B cell (primary cell): ENCODE results near the gene CNR2. TPM values are rescaled to one million over a fixed set of nuclear protein-coding genes. Genes with fewer than 3 reads are reported as not detected.

ENCODE experiments used
- ATAC-seq: fragments of 200-7000 bp; cut with Tn5 transposase; one replicate; pipeline ENCODE4 v1.10.0; 2021; ENCODE audit warnings: low read depth, mild to moderate bottlenecking, moderate number of reproducible peaks, moderate library complexity
- CTCF ChIA-PET: fragments of 350-600 bp; sonication (Branson Sonifier 250); formaldehyde crosslinking; loops from one replicate; lab custom pipeline; 2021; ENCODE audit warnings: antibody characterized with exemption, inconsistent platforms; lab: Charles Lee
- POLR2A ChIA-PET: fragments of 350-600 bp; sonication (Branson Sonifier 250); formaldehyde crosslinking; loops from one replicate; lab custom pipeline; 2021; ENCODE audit warnings: antibody characterized with exemption; lab: Charles Lee
- DNase-seq: peaks from one replicate; pipeline ENCODE4 v3.0.0; 2013
- H2AFZ ChIP-seq: 2 replicates; pipeline ENCODE4 v1.6.1; 2012; ENCODE audit warnings: mild to moderate bottlenecking, low read depth, low read length; ENCODE audit not compliant: insufficient read depth, poor library complexity, severe bottlenecking
- H3K27ac ChIP-seq, 2 donors: 1 replicate in 1 of 2; 2 replicates in 1 of 2; pipeline ENCODE4 v1.5.1; 2012 to 2013; ENCODE audit warnings: low read length in 2 of 2, mild to moderate bottlenecking in 2 of 2, moderate library complexity in 1 of 2
- H3K27me3 ChIP-seq, 4 experiments: fragments of 200-600 bp in 1 of 4; sonication (generic) in 1 of 4; replicated peaks in 1 of 4; 1 replicate in 2 of 4; 2 replicates in 2 of 4; pipeline versions ENCODE4 v1.6.1 to v1.7.0; 2013 to 2016; ENCODE audit warnings: low read length in 3 of 4, mild to moderate bottlenecking in 2 of 4, mixed read lengths in 1 of 4, moderate library complexity in 1 of 4; ENCODE audit not compliant: insufficient read depth in 4 of 4, control insufficient read depth in 3 of 4; ENCODE audit errors: control extremely low read depth in 1 of 4
- H3K36me3 ChIP-seq, 2 experiments: replicated peaks in 1 of 2; 1 replicate in 1 of 2; 2 replicates in 1 of 2; pipeline versions ENCODE4 v1.6.1 to v1.7.1; 2013; ENCODE audit warnings: low read length in 1 of 2; ENCODE audit not compliant: insufficient read depth in 2 of 2, control insufficient read depth in 1 of 2; ENCODE audit errors: control extremely low read depth in 1 of 2, extremely low read depth in 1 of 2
- H3K4me1 ChIP-seq, 2 donors: fragments of 200-600 bp in 1 of 2; sonication (generic) in 1 of 2; 1 replicate in 1 of 2; 2 replicates in 1 of 2; pipeline versions ENCODE4 v1.5.1 to v1.6.1; 2013 to 2017; ENCODE audit warnings: low read length in 2 of 2; ENCODE audit not compliant: control insufficient read depth in 2 of 2, insufficient read depth in 2 of 2
- H3K4me2 ChIP-seq: replicated peaks from 2 replicates; pipeline ENCODE3; 2012; ENCODE audit warnings: mild to moderate bottlenecking, low read depth, low read length; ENCODE audit not compliant: poor library complexity, severe bottlenecking
- H3K4me3 ChIP-seq, 5 experiments: fragments of 200-600 bp in 1 of 5; sonication (generic) in 1 of 5; 1 replicate in 3 of 5; 2 replicates in 2 of 5; pipeline versions ENCODE4 v1.5.1 to v1.7.0; 2011 to 2016; ENCODE audit warnings: low read length in 4 of 5, mild to moderate bottlenecking in 4 of 5, low read depth in 2 of 5, control low read depth in 1 of 5, moderate library complexity in 1 of 5; ENCODE audit not compliant: insufficient read depth in 1 of 5; ENCODE audit errors: control extremely low read depth in 1 of 5, extremely low read depth in 1 of 5
- H3K79me2 ChIP-seq: fragments of 200-600 bp; sonication (generic); one replicate; pipeline ENCODE4 v1.6.0; 2016; ENCODE audit warnings: low read length; ENCODE audit not compliant: control insufficient read depth, insufficient read depth
- H3K9ac ChIP-seq: fragments of 200-600 bp; sonication (generic); 2 replicates; pipeline ENCODE4 v1.6.1; 2017; ENCODE audit warnings: mild to moderate bottlenecking, low read length, moderate library complexity
- H3K9me3 ChIP-seq, 3 donors: one replicate each; pipeline versions ENCODE4 v1.6.1 to v1.7.1; 2013; ENCODE audit warnings: low read length in 2 of 3; ENCODE audit not compliant: control insufficient read depth in 2 of 3, insufficient read depth in 1 of 3; ENCODE audit errors: control extremely low read depth in 1 of 3
- H4K20me1 ChIP-seq: 2 replicates; pipeline ENCODE4 v1.6.0; 2012; ENCODE audit warnings: mild to moderate bottlenecking, low read length; ENCODE audit not compliant: insufficient read depth, control insufficient read depth, poor library complexity, severe bottlenecking
- H3K27ac Mint-ChIP-seq: one replicate; pipeline ENCODE4 v1.8.0; 2021; ENCODE audit warnings: mixed read lengths
- H3K27me3 Mint-ChIP-seq: one replicate; pipeline ENCODE4 v1.8.0; 2021; ENCODE audit warnings: mixed read lengths
- H3K4me1 Mint-ChIP-seq: one replicate; pipeline ENCODE4 v1.8.0; 2021; ENCODE audit warnings: mixed read lengths
- H3K4me3 Mint-ChIP-seq: one replicate; pipeline ENCODE4 v1.8.0; 2021; ENCODE audit warnings: mixed read lengths
- H3K9me3 Mint-ChIP-seq: one replicate; pipeline ENCODE4 v1.8.0; 2022; ENCODE audit warnings: mixed read lengths; ENCODE audit not compliant: insufficient read depth
- EZH2 ChIP-seq: IDR thresholded peaks from 2 replicates; pipeline ENCODE4 v1.6.1; 2012; ENCODE audit warnings: borderline replicate concordance, low read depth, mild to moderate bottlenecking, moderate library complexity, low read length; ENCODE audit not compliant: insufficient read depth, poor library complexity, severe bottlenecking
- WGBS: methylation state at CpG from one replicate; pipeline ENCODE4 v1.1.5; 2013; ENCODE audit warnings: missing lambda C conversion rate; ENCODE audit not compliant: insufficient coverage; 5-methylcytosine and 5-hydroxymethylcytosine counted together
- intact Hi-C: fragments of 100-400 bp; cut with micrococcal nuclease; formaldehyde crosslinking; loops from one replicate; pipeline ENCODE4 v1.10.0; 2022
- polyA plus RNA-seq: library from polyadenylated mRNA; depleted of rRNA; stranded (reverse); fragments of >200 nt; gene quantifications from 2 replicates; pipeline ENCODE4 v1.2.3, GENCODE V29; 2012
- total RNA-seq, 2 donors: library from RNA; stranded (reverse); fragments of 120-200 nt in 1 of 2; gene quantifications; 1 replicate in 1 of 2; 2 replicates in 1 of 2; pipeline versions ENCODE4 v1.2.3 to v1.2.4, GENCODE V29; 2013 to 2022
- TF ChIP-seq, protein P1 (sequence below): fragments of 200-600 bp; IDR thresholded peaks from one replicate; pipeline ENCODE4 v1.8.0; 2022; ENCODE audit warnings: antibody characterized with exemption, mild to moderate bottlenecking

Gene CNR2
- total and polyA plus RNA-seq, 2 donors (not counting 1 experiment from before 2014, with no cell fraction given): 45.6 to 63.4 TPM

DNA sequence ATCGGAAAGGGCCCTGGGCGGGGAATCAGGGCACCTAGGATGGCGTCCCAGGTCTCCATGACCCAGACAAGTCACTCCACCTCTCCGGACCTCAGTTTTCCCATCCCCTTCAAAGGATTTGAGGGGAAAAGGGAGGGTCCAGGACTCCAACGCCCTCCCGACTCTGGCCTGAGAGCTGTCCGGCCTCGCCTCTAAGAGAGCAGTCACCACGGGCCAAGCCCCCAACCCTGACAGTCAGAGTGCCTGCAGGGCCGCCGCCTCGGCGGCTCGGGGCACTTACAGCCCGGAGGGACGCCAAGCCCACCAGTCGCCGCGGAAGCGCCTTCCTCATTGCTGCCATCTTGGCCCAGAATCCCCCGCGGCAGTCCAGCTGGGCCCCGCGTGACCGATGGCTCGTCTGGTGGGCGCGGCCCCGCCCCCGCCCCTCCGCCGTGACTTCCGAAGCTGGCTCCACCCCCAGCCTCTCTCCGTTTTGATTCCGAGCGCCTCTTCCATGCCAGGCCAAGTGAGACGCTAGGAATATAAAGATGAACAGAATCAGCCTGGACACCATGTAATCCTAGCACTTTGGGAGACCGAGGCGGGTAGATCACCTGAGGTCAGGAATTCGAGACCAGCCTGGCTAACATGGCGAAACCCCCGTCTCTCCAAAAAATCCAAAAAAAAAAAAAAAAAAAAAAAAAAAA lies 87.9 kb downstream of the CNR2 start, which contains the start of gene HMGCL:
HMGCL (minus strand) TSS at position 354 of the 686 bp plus-strand sequence; CDS start at position 340, 14 bp downstream.
- Histone ChIP-seq H3K4me2 (peak within 1 kb of the TSS; percentile 94), H3K27ac (peak within 1 kb of the TSS; percentile 81 to 97), H3K9ac (peak within 1 kb of the TSS; percentile 97), H3K4me1 (peaks cover 10 to 14% of the 10 kb centered on the region in 2 donors), H3K9me3 (no peaks in the 10 kb centered on the region), H3K4me3 (peak within 1 kb of the TSS; percentile 76 to 95 (median 93)), H2AFZ (peak within 1 kb of the TSS; percentile 88), H3K36me3 (peaks cover 0 to 3% of the 10 kb centered on the region in 2 experiments), H4K20me1 (no peaks in the 10 kb centered on the region), H3K79me2 (peaks cover 12% of the 10 kb centered on the region), H3K27me3 (no peaks in the 10 kb centered on the region)
- under 1% methylated on average over 23 of the region's 42 CpGs for WGBS
- ATAC-seq (peak; percentile 98), DNase-seq (peak; percentile 92)
- Mint-ChIP-seq H3K4me1 (peaks cover 22% of the 10 kb centered on the region), H3K27ac (peak within 1 kb of the TSS; percentile 98), H3K9me3 (no peaks in the 10 kb centered on the region), H3K4me3 (peak within 1 kb of the TSS; percentile 96), H3K27me3 (no peaks in the 10 kb centered on the region)
- TF ChIP-seq EZH2: no peak
- TF ChIP-seq, protein P1, sequence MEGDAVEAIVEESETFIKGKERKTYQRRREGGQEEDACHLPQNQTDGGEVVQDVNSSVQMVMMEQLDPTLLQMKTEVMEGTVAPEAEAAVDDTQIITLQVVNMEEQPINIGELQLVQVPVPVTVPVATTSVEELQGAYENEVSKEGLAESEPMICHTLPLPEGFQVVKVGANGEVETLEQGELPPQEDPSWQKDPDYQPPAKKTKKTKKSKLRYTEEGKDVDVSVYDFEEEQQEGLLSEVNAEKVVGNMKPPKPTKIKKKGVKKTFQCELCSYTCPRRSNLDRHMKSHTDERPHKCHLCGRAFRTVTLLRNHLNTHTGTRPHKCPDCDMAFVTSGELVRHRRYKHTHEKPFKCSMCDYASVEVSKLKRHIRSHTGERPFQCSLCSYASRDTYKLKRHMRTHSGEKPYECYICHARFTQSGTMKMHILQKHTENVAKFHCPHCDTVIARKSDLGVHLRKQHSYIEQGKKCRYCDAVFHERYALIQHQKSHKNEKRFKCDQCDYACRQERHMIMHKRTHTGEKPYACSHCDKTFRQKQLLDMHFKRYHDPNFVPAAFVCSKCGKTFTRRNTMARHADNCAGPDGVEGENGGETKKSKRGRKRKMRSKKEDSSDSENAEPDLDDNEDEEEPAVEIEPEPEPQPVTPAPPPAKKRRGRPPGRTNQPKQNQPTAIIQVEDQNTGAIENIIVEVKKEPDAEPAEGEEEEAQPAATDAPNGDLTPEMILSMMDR: no peak
- intact Hi-C loops: loop anchor here (1.0 to 5.0 kb wide), 6 partner anchors 13 to 155 kb away; partner anchors contain the start of genes FUCA1, GALE and SRSF10
- POLR2A ChIA-PET: interaction anchor here (0.6 to 1.9 kb wide), 10 partner anchors 9 to 363 kb away, joined by 3 to 13 read pairs (median 4); no protein-coding TSS in a partner anchor
- CTCF ChIA-PET: interaction anchor here (0.6 to 5.1 kb wide), 8 partner anchors 9 to 182 kb away, joined by 3 to 64 read pairs (median 4); partner anchors contain the start of gene FUCA1

- H2AFZ ChIP-seq: peak overlapping the region; percentile 88
- Mint-ChIP-seq H3K27ac (peak overlapping the region; percentile 98), H3K9me3 (no peaks in the 10 kb centered on the region), H3K27me3 (no peaks in the 10 kb centered on the region), H3K4me3 (peak overlapping the region; percentile 96), H3K4me1 (peaks cover 22% of the 10 kb centered on the region)
- no peak for ATAC-seq
- intact Hi-C loops: loop anchor here (1.0 to 5.0 kb wide), 6 partner anchors 14 to 156 kb away; partner anchors contain the start of genes FUCA1, GALE and SRSF10
- peaks cover 12% of the 10 kb centered on the region for H3K79me2 ChIP-seq
- no peaks in the 10 kb centered on the region for H4K20me1 ChIP-seq
- no peak for TF ChIP-seq EZH2
- TF ChIP-seq, protein P1: no peak
- H3K27ac ChIP-seq: peak overlapping the region; percentile 81 to 97
- peak overlapping the region; percentile 97 for H3K9ac ChIP-seq
- H3K9me3 ChIP-seq: no peaks in the 10 kb centered on the region
- H3K27me3 ChIP-seq: no peaks in the 10 kb centered on the region
- ChIA-PET CTCF (interaction anchor here (1.1 to 5.1 kb wide), 4 partner anchors 13 to 89 kb away, joined by 3 to 64 read pairs (median 4); no protein-coding TSS in a partner anchor), POLR2A (interaction anchor here (0.6 to 1.9 kb wide), 5 partner anchors 10 to 53 kb away, joined by 3 to 13 read pairs (median 3); no protein-coding TSS in a partner anchor)
- peak overlapping the region; percentile 76 to 95 (median 93) for H3K4me3 ChIP-seq
- no peak for DNase-seq
- H3K4me1 ChIP-seq: peaks cover 10 to 14% of the 10 kb centered on the region in 2 donors
- 0% methylated on average over 3 of the region's 8 CpGs for WGBS
- peak overlapping the region; percentile 94 for H3K4me2 ChIP-seq
- H3K36me3 ChIP-seq: peaks cover 0 to 7% of the 10 kb centered on the region in 2 experiments
Measured at GRCh38 chr1:23824711-23825075, 88.5 kb downstream of the CNR2 start.
